Nephron progenitor cell (in vitro differentiated cells): Measurements from ENCODE around the gene ZCCHC2.

Experiments used
- DNase-seq: peaks from one replicate; pipeline ENCODE4 v3.0.0; 2021
- H3K27ac Mint-ChIP-seq: 2 replicates; pipeline ENCODE4 v1.8.0; 2021; ENCODE audit warnings: mild to moderate bottlenecking, moderate library complexity, mixed read lengths
- H3K27me3 Mint-ChIP-seq: 2 replicates; pipeline ENCODE4 v1.8.0; 2021; ENCODE audit warnings: mild to moderate bottlenecking, low read depth, mixed read lengths; ENCODE audit not compliant: poor library complexity
- H3K36me3 Mint-ChIP-seq: 2 replicates; pipeline ENCODE4 v1.8.0; 2021; ENCODE audit warnings: low read depth, mixed read lengths
- H3K4me1 Mint-ChIP-seq: 2 replicates; pipeline ENCODE4 v1.8.0; 2021; ENCODE audit warnings: mixed read lengths
- H3K4me3 Mint-ChIP-seq: 2 replicates; pipeline ENCODE4 v1.8.0; 2021; ENCODE audit warnings: mild to moderate bottlenecking, moderate library complexity, mixed read lengths
- H3K9me3 Mint-ChIP-seq: 2 replicates; pipeline ENCODE4 v1.8.0; 2021; ENCODE audit warnings: mild to moderate bottlenecking, moderate library complexity, mixed read lengths
- TF ChIP-seq, protein P1 (sequence below): fragments of 200-600 bp; sonication (generic); IDR thresholded peaks from 2 replicates; pipeline ENCODE4 v1.5.0; 2021; ENCODE audit warnings: antibody characterized with exemption

ZCCHC2 gene

DNA sequence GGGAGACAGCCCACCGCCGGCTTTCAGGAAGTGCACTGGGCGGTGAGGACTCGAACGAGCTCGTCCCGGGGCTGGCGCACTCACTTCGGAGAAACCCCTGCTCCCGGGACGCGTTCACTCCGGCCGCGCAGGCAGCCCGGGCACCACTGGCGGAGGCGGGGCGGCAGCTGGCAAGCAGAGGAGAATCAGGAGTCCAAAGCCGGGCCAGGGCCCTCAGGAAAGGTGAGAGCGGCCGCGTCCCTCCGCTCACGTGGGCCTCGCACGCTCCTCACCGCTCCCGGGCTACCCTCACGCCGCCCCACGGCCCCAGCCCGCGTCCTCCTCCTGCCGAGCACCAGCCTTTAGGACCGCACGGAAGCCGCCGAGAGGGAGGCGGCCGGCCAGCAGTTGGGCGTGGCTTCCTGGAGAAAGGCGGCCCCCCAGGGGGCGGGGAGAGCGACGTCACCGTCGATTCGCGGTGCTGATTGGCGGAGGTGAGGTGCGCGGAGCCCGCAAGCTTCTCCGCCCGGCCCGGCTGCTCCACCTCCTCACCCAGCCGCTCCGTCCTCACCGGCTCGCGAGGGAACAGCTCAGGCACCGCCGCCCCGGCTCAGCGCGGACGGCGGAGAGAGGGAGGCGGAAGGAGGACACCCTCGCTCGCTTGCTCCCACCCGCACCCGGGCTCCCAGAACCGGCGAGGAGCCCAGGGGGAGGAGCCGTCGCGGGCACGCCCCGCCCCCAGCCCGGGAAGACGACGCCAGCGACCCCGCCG, at the start of gene ZCCHC2:
Gene ZCCHC2, plus strand, starts transcription at position 522 of the 751 bp plus-strand sequence. CDS start 400 bp downstream, outside the sequence.
- peaks cover 42% of the 10 kb centered on the region for H3K27me3 Mint-ChIP-seq
- peak within 1 kb of the TSS; percentile 89 for H3K4me3 Mint-ChIP-seq
- DNase-seq, result peak; percentile 98
- TF ChIP-seq, protein P1, sequence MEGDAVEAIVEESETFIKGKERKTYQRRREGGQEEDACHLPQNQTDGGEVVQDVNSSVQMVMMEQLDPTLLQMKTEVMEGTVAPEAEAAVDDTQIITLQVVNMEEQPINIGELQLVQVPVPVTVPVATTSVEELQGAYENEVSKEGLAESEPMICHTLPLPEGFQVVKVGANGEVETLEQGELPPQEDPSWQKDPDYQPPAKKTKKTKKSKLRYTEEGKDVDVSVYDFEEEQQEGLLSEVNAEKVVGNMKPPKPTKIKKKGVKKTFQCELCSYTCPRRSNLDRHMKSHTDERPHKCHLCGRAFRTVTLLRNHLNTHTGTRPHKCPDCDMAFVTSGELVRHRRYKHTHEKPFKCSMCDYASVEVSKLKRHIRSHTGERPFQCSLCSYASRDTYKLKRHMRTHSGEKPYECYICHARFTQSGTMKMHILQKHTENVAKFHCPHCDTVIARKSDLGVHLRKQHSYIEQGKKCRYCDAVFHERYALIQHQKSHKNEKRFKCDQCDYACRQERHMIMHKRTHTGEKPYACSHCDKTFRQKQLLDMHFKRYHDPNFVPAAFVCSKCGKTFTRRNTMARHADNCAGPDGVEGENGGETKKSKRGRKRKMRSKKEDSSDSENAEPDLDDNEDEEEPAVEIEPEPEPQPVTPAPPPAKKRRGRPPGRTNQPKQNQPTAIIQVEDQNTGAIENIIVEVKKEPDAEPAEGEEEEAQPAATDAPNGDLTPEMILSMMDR, result no peak
- peak within 1 kb of the TSS; percentile 75 for H3K27ac Mint-ChIP-seq
- peaks cover 34% of the 10 kb centered on the region for H3K4me1 Mint-ChIP-seq
- no peaks in the 10 kb centered on the region for H3K36me3 Mint-ChIP-seq
- no peaks in the 10 kb centered on the region for H3K9me3 Mint-ChIP-seq

DNA sequence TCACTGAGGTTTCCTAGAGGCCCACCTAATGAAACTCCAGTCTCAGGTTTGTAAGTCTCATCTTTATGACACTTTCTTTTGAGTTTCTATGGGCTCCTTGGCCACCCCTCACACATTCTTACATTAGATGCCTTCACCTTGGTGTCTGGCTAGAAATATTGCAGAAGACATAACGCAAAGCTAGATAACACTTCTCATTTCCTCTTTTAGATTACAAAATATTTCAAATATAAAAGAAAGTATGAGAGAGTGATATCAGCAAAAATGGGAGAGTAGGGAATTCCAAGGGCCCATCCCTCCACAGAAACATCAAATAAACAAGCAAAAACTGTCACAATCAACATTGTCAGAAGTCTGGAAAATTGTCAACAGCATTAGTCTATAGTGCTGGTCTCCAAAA, 43.3 kb upstream of the ZCCHC2 start:
- TF ChIP-seq, protein P1, result no peak
- Mint-ChIP-seq H3K4me1 (no peaks in the 10 kb centered on the region), H3K36me3 (peaks cover 10% of the 10 kb centered on the region), H3K27me3 (peaks cover 15% of the 10 kb centered on the region), H3K27ac (no peak overlapping the region), H3K9me3 (peaks cover 39% of the 10 kb centered on the region), H3K4me3 (no peak overlapping the region)
- DNase-seq, result no peak

DNA sequence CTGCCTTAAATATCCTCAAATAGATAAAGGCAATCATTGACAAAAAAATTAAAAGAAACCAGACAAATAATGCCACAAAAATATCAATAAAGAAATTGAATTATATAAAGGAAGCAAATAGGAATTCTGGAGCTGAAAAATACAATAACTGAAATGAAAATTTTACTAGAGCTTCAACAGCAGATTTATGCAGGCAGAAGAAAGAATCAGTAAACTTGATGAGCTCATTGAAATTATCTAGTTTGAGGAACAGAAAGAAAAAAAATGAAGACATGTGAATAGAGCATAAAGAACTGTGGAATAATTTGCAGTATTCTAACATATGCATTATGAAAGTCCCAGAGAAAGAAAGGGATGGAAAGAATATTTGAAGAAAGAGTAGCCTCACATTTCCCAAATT, 41.9 kb upstream of the ZCCHC2 start:
- DNase-seq, result no peak
- Mint-ChIP-seq H3K4me1 (peaks cover 12% of the 10 kb centered on the region), H3K27me3 (peaks cover 18% of the 10 kb centered on the region), H3K36me3 (peaks cover 10% of the 10 kb centered on the region), H3K9me3 (peaks cover 39% of the 10 kb centered on the region), H3K27ac (no peak overlapping the region), H3K4me3 (no peak overlapping the region)
- TF ChIP-seq, protein P1, result no peak

DNA sequence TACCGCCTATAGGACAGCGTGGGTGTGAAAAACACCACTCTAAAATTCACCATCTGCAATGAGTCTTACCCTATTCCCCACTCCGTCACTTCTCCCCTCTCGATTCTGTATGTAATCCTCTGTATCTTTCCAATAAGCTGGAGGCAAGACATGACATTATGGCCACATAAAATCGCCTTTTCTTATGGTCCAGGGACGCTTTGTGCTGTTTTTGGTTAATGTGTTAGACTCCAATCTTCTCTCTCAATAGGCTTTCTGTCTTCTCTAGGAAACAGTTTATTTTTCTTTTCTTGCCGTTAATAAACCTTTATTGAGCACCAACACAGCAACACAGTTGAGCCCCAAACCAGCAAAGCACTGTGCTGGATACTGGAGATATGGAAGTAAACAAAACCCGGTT, 37.9 kb upstream of the ZCCHC2 start:
- Mint-ChIP-seq H3K27me3 (peaks cover 14% of the 10 kb centered on the region), H3K9me3 (peaks cover 27% of the 10 kb centered on the region), H3K4me1 (peaks cover 17% of the 10 kb centered on the region), H3K27ac (no peak overlapping the region), H3K36me3 (peaks cover 10% of the 10 kb centered on the region), H3K4me3 (no peak overlapping the region)
- DNase-seq, result no peak
- TF ChIP-seq, protein P1, result no peak

- Mint-ChIP-seq H3K4me3 (no peak overlapping the region), H3K4me1 (peaks cover 17% of the 10 kb centered on the region), H3K27me3 (peaks cover 17% of the 10 kb centered on the region), H3K27ac (no peak overlapping the region), H3K9me3 (peaks cover 20% of the 10 kb centered on the region), H3K36me3 (peaks cover 4% of the 10 kb centered on the region)
- TF ChIP-seq, protein P1, result no peak
- DNase-seq, result no peak
Measured at GRCh38 chr18:62485684-62486083, 37.1 kb upstream of the ZCCHC2 start.
